ENCODE results near the gene ZCCHC17. TPM values are rescaled to one million over a fixed set of nuclear protein-coding genes. Genes with fewer than 3 reads are reported as not detected.
"Not testable (repeated sequence)": the region's sequence is repeated elsewhere in the genome, so short reads cannot be mapped to it uniquely, and the experiment has no call there.

Gene ZCCHC17
- total RNA-seq, 2 experiments from 2014 or later, result 20.8 to 21.2 TPM

DNA sequence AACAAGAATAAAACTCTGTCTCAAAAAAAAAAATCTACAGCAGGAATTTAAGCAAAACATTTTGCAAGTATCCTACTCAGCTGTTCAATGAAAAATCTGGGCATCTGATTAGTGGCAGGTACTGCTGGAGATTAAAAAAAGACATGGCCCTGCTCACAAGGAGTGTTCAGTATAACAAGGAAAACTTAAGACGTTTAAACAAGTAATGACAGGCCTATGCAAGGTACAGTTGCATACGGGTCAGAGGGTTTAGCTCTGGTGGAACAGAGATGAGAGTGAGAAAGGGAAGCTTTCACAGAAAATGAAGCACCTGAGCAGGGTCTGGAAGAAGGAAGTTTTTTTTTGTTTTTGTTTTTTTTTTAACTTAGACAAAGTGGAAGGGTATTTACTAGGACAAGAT, 23.2 kb upstream of the ZCCHC17 start:
- H3K4me3 Mint-ChIP-seq, result no peak overlapping the region
- CTCF ChIA-PET, result interaction anchor here (0.6 kb wide), 1 partner anchor 179 kb away, joined by 3 read pairs; no protein-coding TSS in a partner anchor
- H3K36me3 Mint-ChIP-seq (ENCODE audit: low read depth), result peaks cover 34% of the 10 kb centered on the region
- H3K27ac Mint-ChIP-seq, result no peak overlapping the region
- H3K27me3 Mint-ChIP-seq (ENCODE audit: low read depth), result no peaks in the 10 kb centered on the region
- no peak for DNase-seq
- peaks cover 4% of the 10 kb centered on the region for H3K4me1 Mint-ChIP-seq (ENCODE audit: low read depth)
- no peaks in the 10 kb centered on the region for H3K9me3 Mint-ChIP-seq
- intact Hi-C loops (cut with micrococcal nuclease), result no loop called here

DNA sequence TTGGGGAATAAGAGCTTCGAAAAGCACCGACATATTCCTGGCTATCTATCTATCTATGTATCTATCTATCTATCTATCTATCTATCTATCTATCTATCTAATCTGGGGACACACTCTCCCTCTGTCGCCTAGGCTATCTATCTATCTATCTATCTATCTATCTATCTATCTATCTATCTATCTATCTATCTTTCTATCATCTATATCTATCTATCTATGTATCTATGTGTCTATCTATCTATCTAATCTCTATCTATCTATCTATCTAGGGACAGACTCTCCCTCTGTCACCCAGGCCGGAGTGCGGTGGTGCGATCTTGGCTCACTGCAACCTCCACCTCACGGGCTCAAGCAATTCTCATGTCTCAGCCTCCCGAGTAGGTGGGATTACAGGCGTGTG, 14.4 kb upstream of the ZCCHC17 start:
- H3K4me1 Mint-ChIP-seq (ENCODE audit: low read depth); H3K27ac Mint-ChIP-seq; H3K4me3 Mint-ChIP-seq; intact Hi-C loops (cut with micrococcal nuclease); H3K27me3 Mint-ChIP-seq (ENCODE audit: low read depth); DNase-seq; H3K9me3 Mint-ChIP-seq: not testable (repeated sequence)
- CTCF ChIA-PET, result interaction anchor here (0.6 kb wide), 1 partner anchor 267 kb away, joined by 3 read pairs; no protein-coding TSS in a partner anchor
- H3K36me3 Mint-ChIP-seq (ENCODE audit: low read depth), result peaks cover 36% of the 10 kb centered on the region

DNA sequence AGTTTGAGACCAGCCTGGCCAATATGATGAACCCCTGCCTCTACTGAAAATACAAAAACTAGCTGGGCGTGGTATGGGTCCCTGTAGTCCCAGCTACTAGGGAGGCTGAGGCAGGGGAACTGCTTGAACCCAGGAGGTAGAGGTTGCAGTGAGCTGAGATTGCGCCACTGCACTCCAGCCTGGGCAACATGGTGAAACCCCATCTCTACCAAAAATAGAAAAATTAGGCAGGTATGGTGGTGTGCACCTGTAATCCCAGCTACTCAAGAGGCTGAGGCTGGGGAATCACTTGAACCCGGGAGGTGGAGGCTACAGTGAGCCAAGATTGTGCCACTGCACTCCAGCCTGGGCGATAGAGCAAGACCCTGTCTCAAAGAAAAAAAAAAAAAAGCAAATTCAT, 9.0 kb upstream of the ZCCHC17 start:
- H3K27ac Mint-ChIP-seq; intact Hi-C loops (cut with micrococcal nuclease); CTCF ChIA-PET; H3K9me3 Mint-ChIP-seq; H3K4me3 Mint-ChIP-seq; H3K4me1 Mint-ChIP-seq (ENCODE audit: low read depth); DNase-seq; H3K27me3 Mint-ChIP-seq (ENCODE audit: low read depth): not testable (repeated sequence)
- H3K36me3 Mint-ChIP-seq (ENCODE audit: low read depth), result peaks cover 32% of the 10 kb centered on the region

DNA sequence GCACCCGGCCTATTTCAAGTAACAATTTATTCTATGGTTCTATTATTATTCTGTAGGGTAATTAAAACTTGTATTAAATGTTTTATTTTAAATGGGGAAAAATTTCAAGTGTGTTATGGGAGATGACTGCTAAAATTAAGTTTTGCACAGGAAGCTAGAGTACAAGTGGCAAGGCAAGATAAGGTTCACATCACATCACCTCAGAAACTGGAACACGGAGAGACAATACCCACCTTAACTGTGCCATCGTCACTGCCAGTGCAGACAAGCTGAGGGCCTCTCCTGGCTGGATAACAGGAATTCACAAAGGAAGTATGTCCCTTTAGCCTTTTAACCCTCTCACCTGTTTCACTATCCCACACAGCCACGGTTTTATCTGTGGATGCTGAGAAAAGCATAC, 7.8 kb upstream of the ZCCHC17 start:
- intact Hi-C loops (cut with micrococcal nuclease), result no loop called here
- DNase-seq, result no peak
- Mint-ChIP-seq H3K4me1 (ENCODE audit: low read depth) (peaks cover 5% of the 10 kb centered on the region), H3K27me3 (ENCODE audit: low read depth) (no peaks in the 10 kb centered on the region), H3K9me3 (no peaks in the 10 kb centered on the region), H3K36me3 (ENCODE audit: low read depth) (peaks cover 33% of the 10 kb centered on the region), H3K4me3 (no peak overlapping the region), H3K27ac (no peak overlapping the region)
- CTCF ChIA-PET, result no interaction called here

DNA sequence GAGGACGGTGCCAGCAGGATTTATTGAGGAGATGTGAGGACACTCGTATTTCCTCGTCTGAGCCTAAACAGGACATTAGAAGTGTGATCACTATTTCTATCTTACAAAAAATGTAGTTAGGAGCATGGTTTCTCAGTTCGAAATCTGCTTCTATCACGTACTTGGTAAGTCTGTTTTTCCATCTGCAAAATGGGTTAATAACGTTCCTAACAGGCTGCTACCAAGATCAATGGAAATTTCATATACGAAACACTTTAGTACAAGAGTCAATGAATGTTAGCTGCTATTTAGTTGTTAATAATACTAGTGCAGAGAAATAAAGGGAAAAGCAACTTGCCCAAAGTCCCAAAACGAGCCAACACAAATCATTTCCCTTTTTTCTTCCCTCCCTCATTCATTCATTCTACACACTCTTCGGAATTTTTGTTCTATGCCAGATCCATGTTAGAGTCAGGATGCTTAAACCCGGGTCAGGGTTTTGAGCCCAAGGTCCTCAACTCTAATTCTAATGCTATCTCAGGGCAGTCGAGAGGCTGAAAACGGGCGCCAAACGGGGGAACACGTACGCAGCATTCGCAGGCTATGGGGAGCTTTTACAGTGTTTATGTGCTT, 852 bp upstream of the ZCCHC17 start:
- Mint-ChIP-seq H3K36me3 (ENCODE audit: low read depth) (peaks cover 21% of the 10 kb centered on the region), H3K4me3 (no peak overlapping the region), H3K4me1 (ENCODE audit: low read depth) (peaks cover 34% of the 10 kb centered on the region), H3K9me3 (no peaks in the 10 kb centered on the region), H3K27ac (no peak overlapping the region), H3K27me3 (ENCODE audit: low read depth) (no peaks in the 10 kb centered on the region)
- CTCF ChIA-PET, result interaction anchor here (0.6 to 1.6 kb wide), 3 partner anchors 13 to 134 kb away, joined by 3 to 4 read pairs (median 3); no protein-coding TSS in a partner anchor
- intact Hi-C loops (cut with micrococcal nuclease), result loop anchor here (1.0 to 10.0 kb wide), 3 partner anchors 231 to 639 kb away; partner anchors contain the start of genes PTP4A2 and PUM1
- no peak for DNase-seq

DNA sequence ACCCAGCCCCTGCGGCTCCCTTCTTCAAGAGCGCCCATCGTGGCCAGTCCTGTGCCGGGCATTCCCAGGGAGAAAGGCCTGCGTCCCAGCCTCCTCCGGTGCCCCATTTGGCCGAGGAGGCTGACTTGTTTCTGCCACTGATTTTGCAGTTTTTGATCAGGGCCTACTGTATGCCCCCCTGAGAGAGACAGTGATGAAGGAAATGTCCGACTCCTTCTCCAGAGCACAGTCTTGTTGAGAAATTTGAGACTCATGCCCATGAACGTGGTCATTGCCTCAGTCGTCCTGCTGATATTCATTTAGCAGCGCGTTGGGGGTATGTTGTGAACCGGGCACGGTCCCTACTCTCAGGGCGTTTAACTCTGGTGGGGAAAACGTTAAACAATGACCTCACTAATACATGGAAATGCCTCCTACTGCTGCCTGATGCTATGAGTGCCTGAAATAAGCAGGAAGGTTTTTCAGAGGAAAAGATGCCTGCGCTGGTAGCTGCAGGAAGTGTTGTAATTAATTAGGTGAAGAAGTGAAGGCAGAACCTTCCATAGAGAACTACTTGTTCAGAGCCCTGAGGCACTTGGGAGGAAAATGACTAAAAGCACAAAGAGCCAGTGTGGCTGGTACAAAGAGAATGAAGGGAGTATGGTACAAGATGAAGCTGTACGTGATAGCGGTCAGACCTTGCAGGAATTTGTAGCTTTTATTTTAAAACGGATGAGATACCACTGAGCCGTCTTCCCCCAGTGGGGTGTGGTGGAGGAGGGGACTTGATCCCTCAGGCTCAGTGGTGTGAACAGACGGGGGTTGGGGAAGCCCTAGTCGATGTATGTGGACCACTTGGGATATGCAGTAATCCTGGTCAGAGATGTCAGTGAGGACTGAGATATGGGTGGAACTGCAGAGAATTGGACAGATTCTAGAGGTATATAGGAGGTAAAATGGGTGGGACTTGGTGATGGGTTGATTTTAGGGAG, 730 bp downstream of the ZCCHC17 start:
- CTCF ChIA-PET, result interaction anchor here (1.6 kb wide), 1 partner anchor 14 kb away, joined by 3 read pairs; no protein-coding TSS in a partner anchor
- Mint-ChIP-seq H3K4me3 (no peak overlapping the region), H3K4me1 (ENCODE audit: low read depth) (peaks cover 40% of the 10 kb centered on the region), H3K36me3 (ENCODE audit: low read depth) (peaks cover 18% of the 10 kb centered on the region), H3K9me3 (no peaks in the 10 kb centered on the region), H3K27ac (no peak overlapping the region), H3K27me3 (ENCODE audit: low read depth) (no peaks in the 10 kb centered on the region)
- DNase-seq, result peak; percentile 5
- intact Hi-C loops (cut with micrococcal nuclease), result loop anchor here (2.0 to 10.0 kb wide), 2 partner anchors 579 to 637 kb away; partner anchors contain the start of gene PTP4A2

DNA sequence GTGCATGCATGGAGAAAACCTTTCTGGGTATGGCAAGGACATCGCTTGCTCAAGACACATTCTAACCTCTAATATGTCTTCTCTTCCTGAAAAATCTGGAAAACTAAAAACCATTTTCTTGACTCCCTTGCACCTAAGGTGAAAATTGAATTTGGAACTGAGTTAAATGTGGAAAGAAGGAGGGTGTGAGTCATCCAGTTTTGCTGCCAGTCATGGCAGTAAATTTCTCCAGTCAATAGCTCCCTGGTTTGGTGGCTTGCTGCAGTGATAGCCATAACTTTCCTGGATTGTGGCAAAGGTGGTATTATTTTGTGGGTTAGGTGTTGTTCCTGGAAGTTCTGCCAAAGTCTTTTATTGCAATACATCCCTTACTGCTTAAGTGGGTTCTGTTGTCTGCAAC, 2.5 kb downstream of the ZCCHC17 start:
- Mint-ChIP-seq H3K36me3 (ENCODE audit: low read depth) (peaks cover 6% of the 10 kb centered on the region), H3K27ac (no peak overlapping the region), H3K27me3 (ENCODE audit: low read depth) (no peaks in the 10 kb centered on the region), H3K4me1 (ENCODE audit: low read depth) (peaks cover 41% of the 10 kb centered on the region), H3K9me3 (no peaks in the 10 kb centered on the region), H3K4me3 (no peak overlapping the region)
- intact Hi-C loops (cut with micrococcal nuclease), result loop anchor here (10.0 kb wide), 1 partner anchor 635 kb away; the partner anchor contains the start of gene PTP4A2
- CTCF ChIA-PET, result interaction anchor here (0.6 to 1.0 kb wide), 3 partner anchors 39 to 135 kb away, joined by 3 to 4 read pairs (median 3); no protein-coding TSS in a partner anchor
- DNase-seq, result no peak

DNA sequence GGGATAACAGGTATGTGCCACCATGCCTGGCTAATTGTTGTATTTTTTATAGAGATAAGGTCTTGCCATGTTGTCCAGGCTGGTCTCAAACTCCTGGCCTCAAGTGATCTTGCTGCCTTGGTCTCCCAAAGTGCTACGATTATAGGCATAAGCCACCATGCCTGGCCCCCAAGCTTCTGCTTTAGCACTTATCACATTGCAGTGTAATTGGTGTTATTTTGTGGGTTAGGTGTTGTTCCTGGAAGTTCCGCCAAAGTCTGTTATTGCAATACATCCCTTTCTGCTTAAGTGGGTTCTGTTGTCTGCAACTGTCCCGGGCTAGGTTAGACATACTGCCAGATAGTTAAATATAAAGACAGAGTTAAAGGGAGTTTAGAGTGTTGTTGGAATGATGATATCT, 3.4 kb downstream of the ZCCHC17 start:
- intact Hi-C loops (cut with micrococcal nuclease), result no loop called here
- CTCF ChIA-PET, result interaction anchor here (0.7 kb wide), 1 partner anchor 296 kb away, joined by 4 read pairs; no protein-coding TSS in a partner anchor
- Mint-ChIP-seq H3K27me3 (ENCODE audit: low read depth) (no peaks in the 10 kb centered on the region), H3K36me3 (ENCODE audit: low read depth) (peaks cover 2% of the 10 kb centered on the region), H3K9me3 (no peaks in the 10 kb centered on the region), H3K4me1 (ENCODE audit: low read depth) (peaks cover 36% of the 10 kb centered on the region), H3K4me3 (no peak overlapping the region), H3K27ac (no peak overlapping the region)
- DNase-seq, result no peak

DNA sequence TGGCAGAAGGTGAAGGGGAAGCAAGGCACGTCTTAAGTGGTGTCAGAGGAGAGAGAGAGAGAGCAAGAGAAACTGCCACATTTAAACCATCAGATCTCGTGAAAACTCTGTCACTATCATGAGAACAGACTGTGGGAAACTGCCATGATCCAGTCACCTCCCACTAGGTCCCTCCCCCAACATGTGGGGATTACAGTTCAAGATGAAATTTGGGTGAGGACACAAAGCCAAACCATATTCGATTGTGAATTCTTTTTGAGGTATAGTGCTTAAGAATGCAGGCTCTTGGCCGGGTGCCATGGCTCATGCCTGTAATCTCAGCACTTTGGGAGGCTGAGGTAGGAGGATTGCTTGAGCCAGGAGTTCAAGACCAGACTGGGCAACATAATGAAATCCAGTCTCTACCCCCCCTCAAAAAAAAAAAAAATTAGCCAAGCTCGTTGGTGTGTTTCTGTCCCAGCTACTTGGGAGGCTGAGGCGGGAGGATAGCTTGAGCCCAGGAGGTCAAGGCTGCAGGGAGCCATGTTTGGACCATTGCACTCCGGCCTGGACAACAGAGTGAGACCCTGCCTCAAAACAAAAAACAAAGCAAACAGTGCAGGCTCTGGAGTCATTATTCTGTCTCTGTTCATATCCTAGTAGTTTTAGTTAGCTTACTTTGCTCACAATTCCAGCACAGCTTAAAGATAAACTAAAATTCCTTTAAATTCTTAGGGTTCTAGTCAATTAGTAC, 6.0 kb downstream of the ZCCHC17 start:
- no peak overlapping the region for H3K4me3 Mint-ChIP-seq
- H3K27me3 Mint-ChIP-seq (ENCODE audit: low read depth), result no peaks in the 10 kb centered on the region
- CTCF ChIA-PET, result interaction anchor here (0.6 to 0.7 kb wide), 2 partner anchors 154 to 404 kb away, joined by 3 to 4 read pairs; no protein-coding TSS in a partner anchor
- H3K27ac Mint-ChIP-seq, result no peak overlapping the region
- intact Hi-C loops (cut with micrococcal nuclease), result no loop called here
- no peaks in the 10 kb centered on the region for H3K9me3 Mint-ChIP-seq
- H3K36me3 Mint-ChIP-seq (ENCODE audit: low read depth), result no peaks in the 10 kb centered on the region
- DNase-seq, result no peak
- peaks cover 32% of the 10 kb centered on the region for H3K4me1 Mint-ChIP-seq (ENCODE audit: low read depth)

DNA sequence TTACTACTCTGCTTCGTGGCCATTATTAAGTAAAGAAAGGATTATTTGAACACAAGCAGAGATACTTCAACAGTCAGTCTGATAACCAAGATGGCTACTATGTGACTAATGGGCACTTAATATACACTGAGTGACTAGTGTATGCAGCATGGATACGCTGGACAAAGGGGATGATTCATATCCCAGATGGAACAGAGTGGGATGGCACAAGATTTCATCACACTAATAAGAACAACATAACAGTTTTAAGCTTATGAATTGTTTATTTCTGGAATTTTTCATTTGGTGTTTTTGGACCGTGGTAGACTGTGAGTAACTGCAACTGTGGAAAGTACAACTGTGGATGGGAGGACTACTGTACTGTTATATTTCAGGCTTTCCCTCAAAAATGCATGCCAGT, 9.4 kb downstream of the ZCCHC17 start:
- H3K36me3 Mint-ChIP-seq (ENCODE audit: low read depth), result peaks cover 8% of the 10 kb centered on the region
- intact Hi-C loops (cut with micrococcal nuclease), result no loop called here
- DNase-seq, result no peak
- H3K4me1 Mint-ChIP-seq (ENCODE audit: low read depth), result peaks cover 16% of the 10 kb centered on the region
- H3K9me3 Mint-ChIP-seq, result no peaks in the 10 kb centered on the region
- CTCF ChIA-PET, result no interaction called here
- H3K27me3 Mint-ChIP-seq (ENCODE audit: low read depth), result no peaks in the 10 kb centered on the region
- H3K27ac Mint-ChIP-seq, result no peak overlapping the region
- no peak overlapping the region for H3K4me3 Mint-ChIP-seq

DNA sequence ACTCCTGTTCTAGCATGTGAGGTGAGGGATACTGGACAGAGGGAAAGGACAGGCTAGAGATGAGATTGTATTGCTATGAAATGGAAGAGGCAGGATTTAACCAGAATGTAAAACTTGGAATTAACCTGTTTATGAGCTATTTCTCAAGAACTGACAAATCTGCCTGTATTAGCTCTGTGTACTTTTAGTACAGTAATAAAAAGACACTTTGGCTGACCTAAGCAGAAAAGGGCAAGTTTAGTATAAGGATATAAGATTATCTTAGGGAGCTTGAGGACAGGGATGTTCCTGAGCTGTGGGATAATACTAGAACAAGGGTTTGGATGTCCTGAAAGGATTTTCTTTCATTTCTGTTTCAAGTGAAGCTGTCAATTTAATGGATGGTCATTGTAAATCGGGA, 11.2 kb downstream of the ZCCHC17 start:
- no peaks in the 10 kb centered on the region for H3K27me3 Mint-ChIP-seq (ENCODE audit: low read depth)
- H3K27ac Mint-ChIP-seq, result no peak overlapping the region
- no peak for DNase-seq
- H3K36me3 Mint-ChIP-seq (ENCODE audit: low read depth), result peaks cover 15% of the 10 kb centered on the region
- no peak overlapping the region for H3K4me3 Mint-ChIP-seq
- H3K9me3 Mint-ChIP-seq, result no peaks in the 10 kb centered on the region
- H3K4me1 Mint-ChIP-seq (ENCODE audit: low read depth), result peaks cover 11% of the 10 kb centered on the region
- CTCF ChIA-PET, result interaction anchor here (0.5 to 0.7 kb wide), 2 partner anchors 10 to 15 kb away, joined by 4 to 7 read pairs; no protein-coding TSS in a partner anchor
- intact Hi-C loops (cut with micrococcal nuclease), result no loop called here

DNA sequence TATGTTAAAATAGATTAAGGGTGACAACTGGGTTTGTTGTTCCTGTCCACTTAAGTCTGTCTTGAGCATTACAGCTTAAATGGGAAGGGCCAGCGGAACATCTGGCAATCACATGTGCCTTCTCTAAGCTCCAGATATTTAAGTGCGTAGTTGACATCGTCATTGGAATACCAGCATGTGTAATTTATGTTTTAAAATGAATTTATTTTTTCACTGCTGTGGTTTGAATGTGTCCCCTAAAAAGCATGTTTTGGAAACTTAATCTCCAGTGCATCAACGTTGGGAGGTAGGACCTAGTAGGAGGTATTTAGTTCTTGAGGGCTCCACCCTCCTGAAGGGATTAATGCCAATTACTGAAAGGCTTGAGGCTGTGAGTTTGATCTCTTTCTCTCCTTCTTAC, 13.4 kb downstream of the ZCCHC17 start:
- DNase-seq, result no peak
- CTCF ChIA-PET, result no interaction called here
- Mint-ChIP-seq H3K27ac (no peak overlapping the region), H3K9me3 (no peaks in the 10 kb centered on the region), H3K4me3 (no peak overlapping the region), H3K4me1 (ENCODE audit: low read depth) (peaks cover 7% of the 10 kb centered on the region), H3K27me3 (ENCODE audit: low read depth) (no peaks in the 10 kb centered on the region), H3K36me3 (ENCODE audit: low read depth) (peaks cover 25% of the 10 kb centered on the region)
- intact Hi-C loops (cut with micrococcal nuclease), result no loop called here
